Astrocyte (in vitro differentiated cells and primary cell): ENCODE measurements around the gene ATG7.

Experiments used
- CTCF ChIP-seq: IDR thresholded peaks from 2 replicates; pipeline ENCODE4 v1.5.1; 2011; ENCODE audit warnings: low read depth, mild to moderate bottlenecking, inconsistent platforms, low read length, moderate library complexity; ENCODE audit not compliant: insufficient read depth
- EZH2 ChIP-seq: IDR thresholded peaks from 2 replicates; pipeline ENCODE4 v1.6.1; 2012; ENCODE audit warnings: mild to moderate bottlenecking, low read length, inconsistent platforms; ENCODE audit not compliant: insufficient read depth

GRCh38 chr3:11535243-11535960 lies 263.2 kb downstream of the ATG7 start:
- TF ChIP-seq EZH2 (no peak), CTCF (no peak)
